HG02981 (cell line): ENCODE data around the gene JCHAIN.
"Not testable (repeated sequence)": the region's sequence is repeated elsewhere in the genome, so short reads cannot be mapped to it uniquely, and the experiment has no call there.

Source experiments
- ATAC-seq: cut with Tn5 transposase; IDR thresholded peaks from one replicate; pipeline ENCODE4 v1.9.1; 2021; ENCODE audit warnings: mild to moderate bottlenecking, moderate library complexity; ENCODE audit not compliant: unreplicated experiment

Gene JCHAIN

GRCh38 chr4:70666369-70666768, at the start of gene JCHAIN:
Gene JCHAIN (minus strand): TSS chr4:70666508. CDS start chr4:70666490, 18 bp downstream.
- ATAC-seq = no peak

GRCh38 chr4:70715097-70715496, 48.8 kb upstream of the JCHAIN start:
- ATAC-seq = peak; percentile 18

GRCh38 chr4:70714079-70714887, 48.0 kb upstream of the JCHAIN start:
- peak; percentile 57 for ATAC-seq

GRCh38 chr4:70713453-70714078, 47.3 kb upstream of the JCHAIN start:
- ATAC-seq = peak; percentile 37

GRCh38 chr4:70712604-70713452, 46.5 kb upstream of the JCHAIN start:
- ATAC-seq = no peak

- no peak for ATAC-seq
These were observed 45.8 kb upstream of the JCHAIN start for GRCh38 chr4:70712150-70712549.

- no peak for ATAC-seq
These were observed 45.3 kb upstream of the JCHAIN start for GRCh38 chr4:70711599-70711998.

GRCh38 chr4:70709611-70710205, 43.4 kb upstream of the JCHAIN start:
- no peak for ATAC-seq

- ATAC-seq = no peak
These were observed 40.2 kb upstream of the JCHAIN start for GRCh38 chr4:70706516-70706915.

GRCh38 chr4:70706044-70706461, 39.7 kb upstream of the JCHAIN start:
- no peak for ATAC-seq

GRCh38 chr4:70705183-70706043, 39.1 kb upstream of the JCHAIN start:
- ATAC-seq = peak; percentile 50

- ATAC-seq = peak; percentile 33
These were observed 38.5 kb upstream of the JCHAIN start for GRCh38 chr4:70704931-70705182.

- ATAC-seq = peak; percentile 59
These were observed 38.1 kb upstream of the JCHAIN start for GRCh38 chr4:70704215-70704930.

GRCh38 chr4:70703619-70704214, 37.4 kb upstream of the JCHAIN start:
- no peak for ATAC-seq

GRCh38 chr4:70702592-70702991, 36.3 kb upstream of the JCHAIN start:
- ATAC-seq = not testable (repeated sequence)

GRCh38 chr4:70701271-70701670, 35.0 kb upstream of the JCHAIN start:
- no peak for ATAC-seq

GRCh38 chr4:70700712-70701111, 34.4 kb upstream of the JCHAIN start:
- ATAC-seq = no peak

GRCh38 chr4:70698435-70698834, 32.1 kb upstream of the JCHAIN start:
- not testable (repeated sequence) for ATAC-seq

GRCh38 chr4:70694633-70695032, 28.3 kb upstream of the JCHAIN start:
- not testable (repeated sequence) for ATAC-seq
